ENCODE data around the gene ENDOU.

The ENDOU gene

GRCh38 chr12:47710278-47710677 is 15.0 kb downstream of the ENDOU start:
- TF ChIP-seq ZNF70 (CRISPR knock-in tag; IDR thresholded peaks at IDR 0.05) (no peak), TSHZ2 (CRISPR knock-in tag; IDR thresholded peaks at IDR 0.05) (no peak), ZNF8 (CRISPR knock-in tag; IDR thresholded peaks at IDR 0.05) (no peak), ESRRG (CRISPR knock-in tag; IDR thresholded peaks at IDR 0.05) (no peak), PATZ1 (CRISPR knock-in tag; IDR thresholded peaks at IDR 0.05; ENCODE audit: borderline replicate concordance) (no peak), ISL1 (CRISPR knock-in tag; IDR thresholded peaks at IDR 0.05) (no peak), CSDC2 (CRISPR knock-in tag; IDR thresholded peaks at IDR 0.05) (no peak), PPARA (CRISPR knock-in tag; IDR thresholded peaks at IDR 0.05; ENCODE audit: borderline replicate concordance) (no peak), CREB5 (CRISPR knock-in tag; IDR thresholded peaks at IDR 0.05; ENCODE audit: low read depth) (no peak), TOX (CRISPR knock-in tag; IDR thresholded peaks at IDR 0.05; ENCODE audit: borderline replicate concordance) (no peak), ZC3H10 (CRISPR knock-in tag; IDR thresholded peaks at IDR 0.05) (no peak), GLIS3 (CRISPR knock-in tag; IDR thresholded peaks at IDR 0.05) (no peak), RARB (CRISPR knock-in tag; IDR thresholded peaks at IDR 0.05) (no peak), CSRNP3 (CRISPR knock-in tag; IDR thresholded peaks at IDR 0.05) (no peak), ARNTL (CRISPR knock-in tag; IDR thresholded peaks at IDR 0.05; ENCODE audit: borderline replicate concordance, low read depth) (no peak), ZNF565 (CRISPR knock-in tag; conservative IDR thresholded peaks at IDR 0.05; ENCODE audit: low read depth) (no peak), POU6F1 (CRISPR knock-in tag; IDR thresholded peaks at IDR 0.05; ENCODE audit: borderline replicate concordance, low read depth) (no peak), ZFP30 (CRISPR knock-in tag; IDR thresholded peaks at IDR 0.05) (no peak)
- no peak for ATAC-seq

GRCh38 chr12:47709671-47710070 is 15.6 kb downstream of the ENDOU start:
- TF ChIP-seq SNAI2 (CRISPR knock-in tag; IDR thresholded peaks at IDR 0.05) (no peak), ISL1 (CRISPR knock-in tag; IDR thresholded peaks at IDR 0.05) (no peak), CSDC2 (CRISPR knock-in tag; IDR thresholded peaks at IDR 0.05) (no peak), ZFP3 (CRISPR knock-in tag; IDR thresholded peaks at IDR 0.05) (no peak), TOX (CRISPR knock-in tag; IDR thresholded peaks at IDR 0.05; ENCODE audit: borderline replicate concordance) (no peak), CREB5 (CRISPR knock-in tag; IDR thresholded peaks at IDR 0.05; ENCODE audit: low read depth) (no peak), TCF4 (CRISPR knock-in tag; IDR thresholded peaks at IDR 0.05; ENCODE audit: borderline replicate concordance) (no peak), BACH2 (CRISPR knock-in tag; IDR thresholded peaks at IDR 0.05; ENCODE audit: borderline replicate concordance) (no peak), CSRNP3 (CRISPR knock-in tag; IDR thresholded peaks at IDR 0.05) (no peak), OSR1 (CRISPR knock-in tag; IDR thresholded peaks at IDR 0.05) (no peak), ESRRG (CRISPR knock-in tag; IDR thresholded peaks at IDR 0.05) (no peak), ZFP30 (CRISPR knock-in tag; IDR thresholded peaks at IDR 0.05) (no peak), ZC3H10 (CRISPR knock-in tag; IDR thresholded peaks at IDR 0.05) (no peak), PPARA (CRISPR knock-in tag; IDR thresholded peaks at IDR 0.05; ENCODE audit: borderline replicate concordance) (no peak), ZNF565 (CRISPR knock-in tag; conservative IDR thresholded peaks at IDR 0.05; ENCODE audit: low read depth) (no peak), ARNTL (CRISPR knock-in tag; IDR thresholded peaks at IDR 0.05; ENCODE audit: borderline replicate concordance, low read depth) (no peak), ZNF70 (CRISPR knock-in tag; IDR thresholded peaks at IDR 0.05) (no peak), POU6F1 (CRISPR knock-in tag; IDR thresholded peaks at IDR 0.05; ENCODE audit: borderline replicate concordance, low read depth) (no peak)
- no peak for ATAC-seq

All from SK-N-SH treated with all-trans-retinoic acid at 6 μM for 48 hours (cell line).